ENCODE data around the gene ADRA1B. TPM values are rescaled to one million over a fixed set of nuclear protein-coding genes. Genes with fewer than 3 reads are reported as not detected.

Gene ADRA1B
- total RNA-seq: 1 to 10 TPM in 6 of 7 donors, under 1 TPM in 1; 0.95 to 9.1 (median 3.6) TPM
- 1 to 10 TPM in 1 of 2 donors, under 1 TPM in 1; 0.87 to 1.9 TPM for polyA plus RNA-seq
- long read RNA-seq, donor 1, partial matches to known transcripts: 0 of 3 reads
- long read RNA-seq, donor 1, other reads (novel, unspliced or antisense): 3 of 3 reads
- long read RNA-seq, donor 2: 0 reads
- long read RNA-seq, donor 3, partial matches to known transcripts: 0 of 1 reads
- long read RNA-seq, donor 3, other reads (novel, unspliced or antisense): 1 of 1 reads

DNA sequence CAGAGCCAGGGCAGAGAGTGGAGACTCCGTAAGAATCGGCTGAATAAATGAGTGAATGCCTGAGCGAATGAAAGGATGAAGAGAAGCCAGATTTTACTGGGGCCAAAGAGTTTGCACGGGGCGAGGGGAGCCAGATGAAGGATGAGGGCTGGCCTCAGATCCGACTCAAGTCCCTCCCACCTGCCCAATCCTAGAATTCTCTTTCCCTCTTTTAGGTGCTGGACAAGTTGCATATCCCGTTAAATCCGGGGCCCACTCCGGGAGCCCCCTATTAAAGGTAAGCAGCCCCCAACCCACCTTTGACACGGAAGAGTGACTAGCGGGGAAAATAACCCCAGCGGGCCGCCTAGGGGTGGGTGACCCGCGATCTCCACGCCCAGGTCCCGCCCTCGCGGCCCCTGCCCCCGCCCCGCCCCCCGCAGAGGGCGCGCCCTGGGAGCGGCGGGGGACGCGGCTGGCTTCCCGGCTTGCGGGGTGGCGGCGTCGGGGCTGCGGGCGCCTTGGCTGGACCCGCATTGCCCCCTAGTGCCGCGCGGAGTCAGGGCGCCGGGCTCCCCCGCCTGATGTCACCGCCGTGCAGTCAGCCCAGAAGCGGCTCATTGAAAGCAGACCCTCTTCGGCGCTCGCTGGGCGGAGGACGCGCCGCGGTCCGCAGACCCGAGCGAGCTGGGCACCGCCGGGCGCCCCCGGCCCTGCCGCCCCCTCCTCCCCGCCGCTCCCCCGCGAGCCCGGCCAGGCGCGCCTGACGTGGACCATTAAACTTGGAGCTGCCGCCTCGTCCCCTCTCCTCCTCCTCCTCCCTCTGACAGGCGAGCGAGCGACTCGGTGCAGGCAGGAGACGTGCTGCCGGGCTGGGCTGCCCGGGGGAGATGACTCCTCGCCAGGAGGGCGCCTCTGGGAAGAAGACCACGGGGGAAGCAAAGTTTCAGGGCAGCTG is at the start of gene ADRA1B:
ADRA1B (plus strand) TSS at position 579 of the 937 bp plus-strand sequence. CDS start 424 bp downstream, outside the sequence.
- no peaks in the 10 kb centered on the region for H3K9me3 ChIP-seq
- H3K4me3 ChIP-seq: peak within 1 kb of the TSS; percentile 42
- TF ChIP-seq POLR2A (IDR thresholded peaks at IDR 0.05): no peak
- no peak for TF ChIP-seq EP300 (IDR thresholded peaks at IDR 0.05)
- TF ChIP-seq, protein P1, sequence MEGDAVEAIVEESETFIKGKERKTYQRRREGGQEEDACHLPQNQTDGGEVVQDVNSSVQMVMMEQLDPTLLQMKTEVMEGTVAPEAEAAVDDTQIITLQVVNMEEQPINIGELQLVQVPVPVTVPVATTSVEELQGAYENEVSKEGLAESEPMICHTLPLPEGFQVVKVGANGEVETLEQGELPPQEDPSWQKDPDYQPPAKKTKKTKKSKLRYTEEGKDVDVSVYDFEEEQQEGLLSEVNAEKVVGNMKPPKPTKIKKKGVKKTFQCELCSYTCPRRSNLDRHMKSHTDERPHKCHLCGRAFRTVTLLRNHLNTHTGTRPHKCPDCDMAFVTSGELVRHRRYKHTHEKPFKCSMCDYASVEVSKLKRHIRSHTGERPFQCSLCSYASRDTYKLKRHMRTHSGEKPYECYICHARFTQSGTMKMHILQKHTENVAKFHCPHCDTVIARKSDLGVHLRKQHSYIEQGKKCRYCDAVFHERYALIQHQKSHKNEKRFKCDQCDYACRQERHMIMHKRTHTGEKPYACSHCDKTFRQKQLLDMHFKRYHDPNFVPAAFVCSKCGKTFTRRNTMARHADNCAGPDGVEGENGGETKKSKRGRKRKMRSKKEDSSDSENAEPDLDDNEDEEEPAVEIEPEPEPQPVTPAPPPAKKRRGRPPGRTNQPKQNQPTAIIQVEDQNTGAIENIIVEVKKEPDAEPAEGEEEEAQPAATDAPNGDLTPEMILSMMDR (IDR thresholded peaks at IDR 0.05): peak; percentile 33 to 70 (median 62)
- intact Hi-C loops (cut with DNase I): loop anchor here (1.0 to 10.0 kb wide), 8 partner anchors 141 to 473 kb away; no protein-coding TSS in a partner anchor
- peak within 1 kb of the TSS; percentile 60 to 65 for H3K27ac ChIP-seq
- no peaks in the 10 kb centered on the region for H3K27me3 ChIP-seq
- no peaks in the 10 kb centered on the region for H3K36me3 ChIP-seq
- peak; percentile 80 to 89 (median 84) for DNase-seq
- 2 to 3% (median 2%) methylated on average over 52 to 81 of the region's 81 CpGs for WGBS, 3 donors
- H3K4me1 ChIP-seq (ENCODE audit: insufficient read depth): peaks cover 7% of the 10 kb centered on the region

DNA sequence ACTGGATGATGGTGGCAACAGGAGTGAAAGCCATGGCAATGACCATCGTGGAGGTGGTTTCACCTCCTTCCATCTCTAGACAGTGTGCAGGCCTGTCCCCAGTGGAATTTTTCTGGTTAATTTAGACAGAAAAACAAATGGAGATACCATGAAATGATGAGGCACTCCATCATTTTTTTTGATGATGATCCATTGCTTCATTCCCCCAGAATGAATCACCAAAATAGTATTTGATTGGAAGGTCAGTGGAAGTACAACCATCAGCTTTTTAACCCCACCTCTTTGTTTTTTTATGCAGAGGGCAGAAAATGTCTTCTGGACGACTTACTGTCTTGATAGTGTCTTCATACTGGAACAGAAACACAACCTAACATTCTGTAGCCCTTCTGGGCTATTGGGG is 42.6 kb upstream of the ADRA1B start:
- intact Hi-C loops (cut with DNase I): no loop called here
- WGBS, 3 donors: 69 to 83% (median 71%) methylated on average over 2 of the region's 2 CpGs
- H3K9me3 ChIP-seq: no peaks in the 10 kb centered on the region
- DNase-seq: no peak
- H3K27me3 ChIP-seq: no peaks in the 10 kb centered on the region
- H3K36me3 ChIP-seq: no peaks in the 10 kb centered on the region
- TF ChIP-seq POLR2A (IDR thresholded peaks at IDR 0.05): no peak
- no peak for TF ChIP-seq EP300 (IDR thresholded peaks at IDR 0.05)
- TF ChIP-seq, protein P1 (IDR thresholded peaks at IDR 0.05): no peak
- H3K4me3 ChIP-seq: no peak overlapping the region
- peaks cover 9% of the 10 kb centered on the region for H3K4me1 ChIP-seq (ENCODE audit: insufficient read depth)
- H3K27ac ChIP-seq: no peak overlapping the region

DNA sequence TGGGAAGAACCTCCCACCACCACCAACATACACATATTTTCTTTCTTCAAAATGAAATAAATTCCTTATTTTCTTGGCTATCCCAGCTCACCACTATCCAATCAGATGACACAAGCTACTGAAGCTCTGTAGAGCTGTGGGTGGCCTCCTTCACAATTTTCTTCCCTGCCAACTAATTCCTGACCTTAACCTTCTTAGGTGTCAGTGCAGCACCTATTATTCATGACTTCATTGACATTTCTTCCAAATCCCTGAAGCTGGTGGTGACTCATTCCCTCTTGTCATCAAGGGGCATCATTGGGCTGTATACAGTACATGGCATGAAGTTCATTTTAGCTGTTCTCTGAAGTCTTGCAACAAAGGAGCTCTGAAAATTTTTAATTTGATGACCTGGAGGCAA is 42.0 kb upstream of the ADRA1B start:
- Histone ChIP-seq H3K4me3 (no peak overlapping the region), H3K9me3 (no peaks in the 10 kb centered on the region), H3K36me3 (no peaks in the 10 kb centered on the region), H3K27ac (no peak overlapping the region), H3K27me3 (no peaks in the 10 kb centered on the region), H3K4me1 (ENCODE audit: insufficient read depth) (peaks cover 15% of the 10 kb centered on the region)
- no peak for DNase-seq
- intact Hi-C loops (cut with DNase I): no loop called here
- TF ChIP-seq EP300 (IDR thresholded peaks at IDR 0.05): no peak
- TF ChIP-seq, protein P1 (IDR thresholded peaks at IDR 0.05): no peak
- TF ChIP-seq POLR2A (IDR thresholded peaks at IDR 0.05): no peak

DNA sequence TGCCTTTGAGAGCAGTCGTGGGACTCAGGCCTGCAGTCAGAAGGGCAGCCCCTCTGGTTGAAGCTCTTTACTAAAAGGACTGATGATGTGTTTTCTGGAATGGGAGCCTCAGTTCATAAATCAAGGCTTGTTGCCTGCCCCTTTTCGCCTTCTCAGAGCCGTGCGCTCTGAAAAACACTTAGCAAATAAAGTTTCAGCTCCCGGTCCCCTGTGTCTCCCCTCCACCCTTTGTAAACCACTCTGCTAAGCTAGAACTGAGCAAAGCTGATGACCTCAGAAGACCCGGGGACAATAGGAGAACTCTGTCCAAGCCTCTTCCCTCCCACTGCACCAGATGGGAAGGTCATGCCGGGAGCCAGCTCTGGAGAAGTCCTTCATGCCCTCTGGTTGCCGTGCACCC is 39.3 kb upstream of the ADRA1B start:
- no peak overlapping the region for H3K4me3 ChIP-seq
- H3K27ac ChIP-seq: peak overlapping the region in 1 of 2 donors; percentile 85
- peaks cover 17% of the 10 kb centered on the region for H3K4me1 ChIP-seq (ENCODE audit: insufficient read depth)
- TF ChIP-seq EP300 (IDR thresholded peaks at IDR 0.05): no peak
- TF ChIP-seq, protein P1 (IDR thresholded peaks at IDR 0.05): no peak
- no peak for TF ChIP-seq POLR2A (IDR thresholded peaks at IDR 0.05)
- H3K9me3 ChIP-seq: no peaks in the 10 kb centered on the region
- WGBS, 3 donors: 63 to 93% (median 86%) methylated on average over 8 of the region's 8 CpGs
- DNase-seq: no peak
- H3K36me3 ChIP-seq: no peaks in the 10 kb centered on the region
- no peaks in the 10 kb centered on the region for H3K27me3 ChIP-seq
- intact Hi-C loops (cut with DNase I): no loop called here

Measured in ovary (tissue), 10 donors.